GM21515 (cell line): ENCODE measurements around the gene PRR16.

Source experiments
- ATAC-seq: cut with Tn5 transposase; IDR thresholded peaks from one replicate; pipeline ENCODE4 v1.9.1; 2021; ENCODE audit not compliant: unreplicated experiment

Gene PRR16

GRCh38 chr5:120461251-120461650, 2.8 kb upstream of the PRR16 start:
- ATAC-seq = no peak

- no peak for ATAC-seq
These were observed 957 bp upstream of the PRR16 start for GRCh38 chr5:120463006-120463680.

GRCh38 chr5:120464627-120465435, 731 bp downstream of the PRR16 start:
- ATAC-seq = no peak

GRCh38 chr5:120465436-120465961, 1.4 kb downstream of the PRR16 start:
- no peak for ATAC-seq

GRCh38 chr5:120466341-120467006, 2.4 kb downstream of the PRR16 start:
- no peak for ATAC-seq

- ATAC-seq = no peak
These were observed 7.9 kb downstream of the PRR16 start for GRCh38 chr5:120471971-120472370.

- no peak for ATAC-seq
These were observed 8.8 kb downstream of the PRR16 start for GRCh38 chr5:120472911-120473310.

- no peak for ATAC-seq
These were observed 9.2 kb downstream of the PRR16 start for GRCh38 chr5:120473332-120473731.

GRCh38 chr5:120476063-120476462, 12.0 kb downstream of the PRR16 start:
- ATAC-seq = no peak

- no peak for ATAC-seq
These were observed 15.0 kb downstream of the PRR16 start for GRCh38 chr5:120479066-120479465.

- no peak for ATAC-seq
These were observed 35.9 kb downstream of the PRR16 start for GRCh38 chr5:120499876-120500563.

GRCh38 chr5:120502531-120502930, 38.4 kb downstream of the PRR16 start:
- no peak for ATAC-seq

GRCh38 chr5:120503341-120503740, 39.2 kb downstream of the PRR16 start:
- ATAC-seq = no peak

GRCh38 chr5:120504057-120504456, 40.0 kb downstream of the PRR16 start:
- no peak for ATAC-seq

GRCh38 chr5:120507197-120507596, 43.1 kb downstream of the PRR16 start:
- no peak for ATAC-seq

GRCh38 chr5:120507800-120508463, 43.8 kb downstream of the PRR16 start:
- ATAC-seq = no peak

- ATAC-seq = no peak
These were observed 45.0 kb downstream of the PRR16 start for GRCh38 chr5:120509053-120509452.

- no peak for ATAC-seq
These were observed 46.1 kb downstream of the PRR16 start for GRCh38 chr5:120510098-120510637.

- no peak for ATAC-seq
These were observed 47.0 kb downstream of the PRR16 start for GRCh38 chr5:120510994-120511686.

GRCh38 chr5:120512068-120512467, 48.0 kb downstream of the PRR16 start:
- no peak for ATAC-seq
